Astrocyte (in vitro differentiated cells and primary cell): ENCODE results near the gene CELF4.

Experiments used
- EZH2 ChIP-seq: IDR thresholded peaks from 2 replicates; pipeline ENCODE4 v1.6.1; 2012; ENCODE audit warnings: mild to moderate bottlenecking, low read length, inconsistent platforms; ENCODE audit not compliant: insufficient read depth
- TF ChIP-seq, protein P1 (sequence below): IDR thresholded peaks from 2 replicates; pipeline ENCODE4 v1.5.1; 2011; ENCODE audit warnings: low read depth, mild to moderate bottlenecking, inconsistent platforms, low read length, moderate library complexity; ENCODE audit not compliant: insufficient read depth

DNA sequence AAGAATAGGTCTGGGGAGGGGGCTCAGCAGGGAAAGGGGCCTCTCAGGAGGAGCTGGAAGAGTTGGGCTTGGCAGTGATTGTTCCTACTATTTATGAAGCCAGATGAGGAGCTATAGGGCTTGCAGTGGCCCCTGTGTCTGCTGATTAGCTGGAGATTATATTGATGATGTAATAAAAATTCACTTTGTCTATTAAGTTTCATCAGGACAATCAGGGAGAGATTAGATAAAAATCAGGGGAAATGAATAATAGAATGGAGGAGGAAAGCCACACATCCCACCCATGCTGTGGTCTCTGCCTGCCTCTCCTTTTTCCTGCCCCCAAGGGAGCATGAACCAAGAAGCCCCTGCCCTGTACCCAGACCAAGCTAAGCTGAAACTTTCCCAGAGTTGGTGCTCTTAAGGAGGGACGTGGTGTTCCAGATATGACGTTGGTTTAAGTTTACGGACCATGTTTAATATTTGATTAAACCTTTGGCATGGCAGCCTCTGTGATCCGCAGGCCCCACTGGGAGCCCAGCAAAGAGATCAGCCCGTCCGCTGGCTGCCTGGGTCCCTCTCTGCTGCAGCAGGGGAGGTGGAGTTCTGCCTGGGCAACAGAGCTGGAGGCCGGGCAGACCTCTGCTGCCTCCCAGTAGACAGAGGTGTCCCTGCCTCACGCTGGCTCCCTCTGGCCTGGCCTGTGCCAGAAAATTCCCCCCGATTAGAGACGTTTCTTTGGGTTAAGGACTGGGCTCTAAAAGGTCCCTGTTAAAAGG is 15.3 kb downstream of the CELF4 start:
- no peak for TF ChIP-seq EZH2
- TF ChIP-seq, protein P1, sequence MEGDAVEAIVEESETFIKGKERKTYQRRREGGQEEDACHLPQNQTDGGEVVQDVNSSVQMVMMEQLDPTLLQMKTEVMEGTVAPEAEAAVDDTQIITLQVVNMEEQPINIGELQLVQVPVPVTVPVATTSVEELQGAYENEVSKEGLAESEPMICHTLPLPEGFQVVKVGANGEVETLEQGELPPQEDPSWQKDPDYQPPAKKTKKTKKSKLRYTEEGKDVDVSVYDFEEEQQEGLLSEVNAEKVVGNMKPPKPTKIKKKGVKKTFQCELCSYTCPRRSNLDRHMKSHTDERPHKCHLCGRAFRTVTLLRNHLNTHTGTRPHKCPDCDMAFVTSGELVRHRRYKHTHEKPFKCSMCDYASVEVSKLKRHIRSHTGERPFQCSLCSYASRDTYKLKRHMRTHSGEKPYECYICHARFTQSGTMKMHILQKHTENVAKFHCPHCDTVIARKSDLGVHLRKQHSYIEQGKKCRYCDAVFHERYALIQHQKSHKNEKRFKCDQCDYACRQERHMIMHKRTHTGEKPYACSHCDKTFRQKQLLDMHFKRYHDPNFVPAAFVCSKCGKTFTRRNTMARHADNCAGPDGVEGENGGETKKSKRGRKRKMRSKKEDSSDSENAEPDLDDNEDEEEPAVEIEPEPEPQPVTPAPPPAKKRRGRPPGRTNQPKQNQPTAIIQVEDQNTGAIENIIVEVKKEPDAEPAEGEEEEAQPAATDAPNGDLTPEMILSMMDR, result no peak
